ENCODE measurements around the gene INCA1. TPM values are rescaled to one million over a fixed set of nuclear protein-coding genes. Genes with fewer than 3 reads are reported as not detected.
A peak's percentile ranks its signal among the peaks of the same experiment; 100 is the strongest.

Gene INCA1
- total RNA-seq, 2 donors from 2014 or later = 1.8 to 2.6 TPM

DNA sequence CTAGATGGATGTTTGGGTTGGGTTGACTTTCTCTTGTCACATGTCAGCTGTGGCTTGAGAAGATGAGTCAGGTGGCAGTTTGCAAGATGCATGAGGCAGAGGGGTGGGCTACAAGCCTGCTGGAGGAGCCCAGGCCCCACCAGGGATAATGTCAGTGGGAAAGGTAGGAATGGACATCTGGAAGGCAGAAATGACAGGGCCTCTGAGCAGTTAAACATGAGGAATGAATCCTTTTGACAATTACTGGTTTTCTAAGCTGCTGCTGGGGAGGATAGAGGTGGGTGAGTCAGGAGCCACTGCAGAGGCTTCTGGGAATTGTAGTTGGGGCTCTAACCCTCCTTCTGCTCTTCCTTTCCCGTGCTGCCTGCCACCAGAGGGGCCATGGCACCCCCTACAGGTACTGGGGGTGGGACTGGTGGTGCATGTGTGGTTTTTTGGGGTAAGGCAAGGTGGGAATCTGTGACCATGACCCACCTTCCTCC lies 22.2 kb upstream of the INCA1 start:
- intact Hi-C loops (cut with DNase I) = no loop called here
- ATAC-seq = no peak
- DNase-seq = no peak

DNA sequence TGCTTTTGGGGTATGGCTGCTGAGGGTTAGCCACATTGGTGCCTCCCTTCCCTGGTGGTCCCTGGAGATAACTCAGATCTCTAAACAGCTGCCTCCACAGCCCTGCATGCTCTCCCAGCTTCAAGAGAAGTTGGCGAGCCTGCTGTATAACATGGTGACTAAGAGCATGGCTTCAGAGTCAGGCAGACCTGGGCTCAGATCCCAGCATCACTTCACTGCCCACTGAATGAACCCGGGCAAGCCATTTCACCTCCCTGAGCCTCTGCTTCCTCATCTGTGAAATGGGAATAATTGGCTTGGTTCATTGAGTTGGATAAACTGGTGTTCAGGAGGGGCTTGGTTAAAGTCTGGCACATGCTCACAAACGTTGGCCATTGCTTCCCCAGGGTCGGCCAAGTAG lies 17.0 kb upstream of the INCA1 start:
- DNase-seq = no peak
- no peak for ATAC-seq
- intact Hi-C loops (cut with DNase I) = no loop called here

GRCh38 chr17:5011928-5012327 lies 14.6 kb upstream of the INCA1 start:
- intact Hi-C loops (cut with DNase I) = no loop called here
- DNase-seq (no peak), ATAC-seq (peak in 1 of 2 donors; percentile 12)

GRCh38 chr17:5003214-5003867 lies 6.0 kb upstream of the INCA1 start:
- no peak for DNase-seq
- intact Hi-C loops (cut with DNase I) = no loop called here
- ATAC-seq = no peak

GRCh38 chr17:5002121-5002788 lies 4.9 kb upstream of the INCA1 start:
- intact Hi-C loops (cut with DNase I) = no loop called here
- ATAC-seq (no peak), DNase-seq (no peak)

GRCh38 chr17:5000237-5000639 lies 2.9 kb upstream of the INCA1 start:
- ATAC-seq (peak; percentile 46 to 59), DNase-seq (peak; percentile 88)
- intact Hi-C loops (cut with DNase I) = no loop called here

GRCh38 chr17:4999430-5000093 lies 2.2 kb upstream of the INCA1 start:
- intact Hi-C loops (cut with DNase I) = no loop called here
- no peak for ATAC-seq
- no peak for DNase-seq

DNA sequence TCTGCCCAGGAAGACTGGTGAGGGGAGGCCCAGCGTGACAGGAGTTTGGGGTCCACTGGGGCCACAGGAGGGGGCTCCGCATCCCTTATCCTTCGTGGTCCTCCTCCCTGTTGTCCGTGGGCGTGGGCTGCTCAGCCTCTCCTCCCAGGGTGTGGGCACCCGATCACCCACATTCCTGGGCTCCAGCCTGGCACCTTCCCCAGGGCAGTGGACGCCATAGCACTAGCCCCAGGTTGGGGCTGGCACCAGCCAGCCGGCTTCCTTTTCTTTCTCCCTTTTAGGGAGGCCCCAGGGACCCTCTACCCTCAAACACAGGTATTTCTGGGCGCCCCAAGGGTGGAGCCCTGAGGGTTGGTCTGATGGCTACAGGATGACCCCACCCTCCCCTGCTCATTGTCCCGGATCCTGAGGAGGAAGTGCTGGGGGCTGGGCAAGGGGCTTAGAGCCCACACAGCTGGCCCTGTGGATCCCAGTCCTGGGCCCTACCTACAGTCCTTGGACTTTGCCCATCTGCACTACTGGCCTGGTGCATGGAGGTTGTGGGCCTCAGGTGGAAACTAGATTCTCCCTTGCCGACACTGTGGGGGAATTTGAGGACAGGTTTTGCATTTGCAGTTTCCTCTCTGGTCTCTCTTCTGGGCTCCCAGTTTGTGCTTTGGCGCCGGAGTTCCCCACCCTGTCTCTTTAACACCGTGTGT lies 1.6 kb upstream of the INCA1 start:
- intact Hi-C loops (cut with DNase I) = no loop called here
- no peak for DNase-seq
- peak in 1 of 2 donors; percentile 1 for ATAC-seq

- DNase-seq (peak; percentile 70), ATAC-seq (peak in 1 of 2 donors; percentile 1)
- intact Hi-C loops (cut with DNase I) = no loop called here
These were observed 857 bp upstream of the INCA1 start for GRCh38 chr17:4998027-4998731.

DNA sequence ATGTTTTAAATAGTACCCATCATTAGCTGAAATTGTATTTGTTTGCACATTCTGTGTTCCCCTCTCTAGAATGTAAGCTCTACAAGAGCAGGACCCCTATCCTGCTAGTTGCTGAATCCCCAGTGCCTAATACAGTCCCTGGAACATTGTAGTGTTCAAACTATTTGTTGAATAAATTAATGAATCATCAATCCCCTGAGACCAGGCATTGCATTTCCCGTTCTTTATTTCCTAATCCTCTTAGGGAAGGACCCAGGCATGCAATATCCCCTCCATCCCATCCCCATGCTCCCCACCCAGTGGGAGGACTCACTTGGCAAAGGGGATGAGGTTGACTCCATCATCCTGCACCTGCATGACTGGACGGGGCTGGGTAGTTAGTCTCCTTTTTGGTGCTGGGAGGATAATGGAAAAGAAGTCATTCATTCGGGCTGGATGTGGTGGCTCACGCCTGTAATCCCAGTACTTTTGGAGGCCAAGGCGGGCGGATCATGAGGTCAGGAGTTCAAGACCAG lies 3.2 kb downstream of the INCA1 start:
- no peak for ATAC-seq
- intact Hi-C loops (cut with DNase I) = no loop called here
- DNase-seq = no peak

DNA sequence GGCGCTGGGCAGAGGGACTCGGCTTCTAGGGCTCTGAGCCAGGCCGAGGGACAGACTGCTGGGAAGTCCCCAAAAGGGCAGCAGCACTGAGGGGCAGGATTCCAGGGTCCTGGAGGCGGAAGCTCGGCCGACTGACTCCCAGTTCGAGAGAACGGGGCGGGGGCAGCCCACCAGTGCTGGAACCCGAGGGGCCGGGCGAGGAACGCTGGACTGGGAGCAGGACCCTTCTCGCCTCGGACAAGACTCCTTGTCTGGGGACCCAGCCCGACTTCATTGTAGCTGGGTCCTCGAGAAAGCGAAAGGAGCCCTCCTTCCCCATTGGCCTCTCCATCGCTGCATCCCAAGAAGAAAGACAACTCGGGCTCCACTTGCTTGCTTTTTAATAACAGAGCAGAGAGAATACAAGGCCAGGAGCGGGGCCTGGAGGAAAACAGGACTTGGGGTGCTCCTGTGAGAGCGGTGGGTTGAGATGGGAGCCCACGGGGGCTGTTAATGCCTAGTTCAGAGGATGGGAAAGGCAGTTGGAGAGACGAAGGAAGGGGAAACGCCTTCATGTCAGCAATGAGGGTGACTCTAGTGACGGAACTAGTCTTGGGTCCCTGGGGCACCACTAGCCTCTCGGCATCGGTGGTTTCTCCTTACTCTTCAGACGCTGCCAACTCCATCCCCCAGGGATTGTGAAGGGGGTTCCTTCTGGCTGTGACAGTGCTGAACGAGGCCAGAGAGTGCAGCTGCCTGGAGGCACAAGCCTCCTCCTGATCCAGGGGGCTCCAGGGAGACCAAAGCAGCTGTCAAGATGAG lies 9.4 kb downstream of the INCA1 start:
- DNase-seq = no peak
- ATAC-seq = peak; percentile 10 to 22
- intact Hi-C loops (cut with DNase I) = loop anchor here (5.0 to 10.0 kb wide), 2 partner anchors 81 to 83 kb away; partner anchors contain the start of gene CHRNE (in 1 of the 2)

- intact Hi-C loops (cut with DNase I) = loop anchor here (5.0 to 10.0 kb wide), 2 partner anchors 80 to 82 kb away; partner anchors contain the start of gene CHRNE (in 1 of the 2)
- DNase-seq (peak; percentile 96), ATAC-seq (peak; percentile 96 to 97)
These were observed 10.2 kb downstream of the INCA1 start, which contains the start of gene CAMTA2 for GRCh38 chr17:4986951-4987766. Gene CAMTA2, minus strand, starts transcription at chr17:4987675. Its CDS starts 1,453 bp downstream, at chr17:4986222.

- peak in 1 of 2 donors; percentile 4 for ATAC-seq
- intact Hi-C loops (cut with DNase I) = loop anchor here (5.0 to 10.0 kb wide), 2 partner anchors 79 to 82 kb away; partner anchors contain the start of gene CHRNE (in 1 of the 2)
- no peak for DNase-seq
These were observed 10.9 kb downstream of the INCA1 start for GRCh38 chr17:4986403-4986802.

DNA sequence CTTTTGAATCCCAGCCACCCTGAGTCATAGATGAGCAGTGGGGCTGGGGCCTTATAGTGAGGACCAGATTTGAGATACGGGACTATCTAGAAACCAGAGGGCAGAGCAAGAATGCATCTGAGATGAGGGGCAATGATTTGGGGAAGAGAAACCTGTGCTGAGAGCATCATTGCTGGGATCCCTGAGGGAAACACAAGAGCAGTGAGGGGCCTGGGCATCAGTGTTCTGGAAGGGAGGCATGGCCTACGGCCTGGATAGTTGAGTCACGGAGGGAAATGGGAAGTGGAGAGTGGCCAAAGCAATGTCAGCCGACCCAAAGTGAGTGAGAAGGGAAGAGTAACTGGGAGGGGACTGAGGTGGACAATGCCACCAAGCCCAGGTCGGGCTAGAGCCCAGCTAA lies 15.0 kb downstream of the INCA1 start:
- intact Hi-C loops (cut with DNase I) = loop anchor here (5.0 to 10.0 kb wide), 2 partner anchors 78 to 80 kb away; partner anchors contain the start of gene CHRNE (in 1 of the 2)
- ATAC-seq = no peak
- no peak for DNase-seq

DNA sequence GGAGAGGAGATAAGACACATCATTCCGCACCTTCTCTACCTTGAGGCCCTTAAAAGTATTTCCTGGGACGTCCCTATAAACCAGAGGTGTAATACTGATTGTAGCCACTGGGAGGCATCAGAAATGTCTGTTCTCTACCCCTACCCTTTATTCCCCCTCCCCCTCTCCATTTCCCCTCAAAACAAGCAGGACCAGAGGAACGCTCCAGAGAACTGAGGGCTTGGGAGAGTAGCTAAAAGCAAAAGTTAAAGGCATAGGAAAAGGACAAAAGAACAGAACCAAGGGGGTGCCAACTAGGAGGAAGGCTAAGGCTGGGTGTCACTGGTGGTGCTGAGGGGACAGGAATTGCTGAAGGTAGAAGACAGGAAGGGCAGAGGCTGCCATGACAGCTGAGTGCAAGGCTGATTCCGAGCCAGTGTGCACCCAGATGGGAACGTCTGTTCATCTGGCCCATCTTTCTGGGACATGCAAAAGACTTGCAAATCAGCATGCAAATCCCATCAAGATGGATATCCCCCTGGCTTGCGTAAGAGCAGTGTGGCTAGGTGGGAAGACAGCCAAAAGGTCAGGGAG lies 16.6 kb downstream of the INCA1 start:
- ATAC-seq = peak; percentile 45 to 67
- intact Hi-C loops (cut with DNase I) = loop anchor here (5.0 to 10.0 kb wide), 2 partner anchors 76 to 82 kb away; partner anchors contain the start of gene CHRNE (in 1 of the 2)
- DNase-seq = no peak

DNA sequence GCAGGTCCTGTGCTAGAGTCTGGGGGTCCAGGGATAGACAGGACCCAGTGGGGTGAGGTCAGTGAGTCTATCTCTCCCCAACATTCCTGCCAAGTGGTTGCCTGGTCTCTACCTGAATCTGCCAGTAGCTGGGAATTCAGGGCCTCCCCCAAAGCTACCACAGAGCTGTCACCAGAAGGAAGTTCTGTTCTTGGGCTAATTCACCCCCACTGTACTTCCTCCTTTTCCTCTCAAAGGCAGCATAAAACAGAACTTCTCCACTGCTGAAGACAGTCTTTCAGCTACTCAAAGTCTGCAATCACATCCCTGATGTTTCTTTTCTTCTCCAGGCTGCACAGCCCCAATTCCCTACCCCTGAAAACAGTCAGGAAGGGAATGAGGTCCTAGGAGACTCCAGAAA lies 18.6 kb downstream of the INCA1 start:
- DNase-seq = no peak
- no peak for ATAC-seq
- intact Hi-C loops (cut with DNase I) = loop anchor here in 1 of 2 donors (5.0 kb wide), 1 partner anchor 84 kb away; no protein-coding TSS in a partner anchor
